PC-3 (cell line): Measurements from ENCODE around the gene PBRM1.

ENCODE experiments used
- EZH2 ChIP-seq: fragments of 300-600 bp; sonication (generic); IDR thresholded peaks from one replicate; pipeline ENCODE4 v1.6.1; 2017; ENCODE audit warnings: antibody characterized with exemption, mild to moderate bottlenecking, low read length; ENCODE audit not compliant: unreplicated experiment
- EZH2phosphoT487 ChIP-seq: fragments of 300-600 bp; sonication (generic); IDR thresholded peaks from 2 replicates; pipeline ENCODE4 v1.6.1; 2018; ENCODE audit warnings: mild to moderate bottlenecking, antibody characterized with exemption, low read length, borderline replicate concordance
- TF ChIP-seq, protein P1 (sequence below): fragments of 300-600 bp; sonication (generic); conservative IDR thresholded peaks from 2 replicates; pipeline ENCODE4 v1.5.1; 2017; ENCODE audit warnings: antibody characterized with exemption, low read depth, mild to moderate bottlenecking, low read length

DNA sequence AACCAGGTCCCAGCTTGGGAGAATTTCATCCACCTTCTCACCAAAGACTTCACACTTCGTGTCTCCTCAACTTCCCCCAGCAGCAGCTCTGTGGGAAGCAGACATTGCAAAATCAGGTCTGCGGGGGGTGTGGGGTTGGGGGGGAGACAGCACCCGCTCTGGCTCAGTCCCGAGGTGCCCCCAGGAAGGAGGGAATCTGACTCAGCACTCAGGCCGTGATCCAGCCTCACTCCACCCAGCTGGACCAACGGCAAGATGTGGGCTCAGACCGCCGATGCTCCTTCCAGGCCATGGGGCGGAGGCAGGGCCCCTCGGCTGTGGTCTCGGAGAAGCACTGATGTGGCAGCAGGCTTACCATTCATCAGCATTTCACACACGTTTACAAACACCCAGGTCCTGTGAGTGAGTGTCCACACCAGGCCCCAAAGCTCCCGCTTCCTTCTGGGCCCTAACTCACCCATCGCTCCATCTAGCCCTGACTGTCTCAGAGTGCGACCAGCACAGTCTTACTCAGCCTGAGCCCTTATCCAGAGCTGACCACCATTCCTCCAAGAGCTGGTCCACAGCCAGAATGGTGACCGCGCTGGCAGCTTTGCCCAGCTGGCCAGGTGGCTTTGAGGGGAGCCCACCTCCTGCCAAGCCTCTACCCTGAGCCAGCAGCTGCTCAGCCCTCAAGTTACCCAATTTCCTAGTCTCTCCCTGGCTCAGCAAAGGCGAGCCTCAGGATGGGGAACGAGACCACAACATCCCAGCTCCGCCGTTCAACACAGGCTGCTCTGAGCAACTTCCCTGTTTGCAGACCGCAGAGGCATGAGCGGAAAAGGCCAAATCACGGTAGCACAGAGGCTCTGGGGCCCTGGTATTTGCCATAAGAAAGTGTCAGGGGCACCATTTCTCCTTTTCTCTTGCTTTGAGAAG is 187.3 kb downstream of the PBRM1 start:
- TF ChIP-seq, protein P1, sequence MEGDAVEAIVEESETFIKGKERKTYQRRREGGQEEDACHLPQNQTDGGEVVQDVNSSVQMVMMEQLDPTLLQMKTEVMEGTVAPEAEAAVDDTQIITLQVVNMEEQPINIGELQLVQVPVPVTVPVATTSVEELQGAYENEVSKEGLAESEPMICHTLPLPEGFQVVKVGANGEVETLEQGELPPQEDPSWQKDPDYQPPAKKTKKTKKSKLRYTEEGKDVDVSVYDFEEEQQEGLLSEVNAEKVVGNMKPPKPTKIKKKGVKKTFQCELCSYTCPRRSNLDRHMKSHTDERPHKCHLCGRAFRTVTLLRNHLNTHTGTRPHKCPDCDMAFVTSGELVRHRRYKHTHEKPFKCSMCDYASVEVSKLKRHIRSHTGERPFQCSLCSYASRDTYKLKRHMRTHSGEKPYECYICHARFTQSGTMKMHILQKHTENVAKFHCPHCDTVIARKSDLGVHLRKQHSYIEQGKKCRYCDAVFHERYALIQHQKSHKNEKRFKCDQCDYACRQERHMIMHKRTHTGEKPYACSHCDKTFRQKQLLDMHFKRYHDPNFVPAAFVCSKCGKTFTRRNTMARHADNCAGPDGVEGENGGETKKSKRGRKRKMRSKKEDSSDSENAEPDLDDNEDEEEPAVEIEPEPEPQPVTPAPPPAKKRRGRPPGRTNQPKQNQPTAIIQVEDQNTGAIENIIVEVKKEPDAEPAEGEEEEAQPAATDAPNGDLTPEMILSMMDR = no peak
- TF ChIP-seq EZH2 (no peak), EZH2phosphoT487 (no peak)
